ENCODE measurements around the gene HSD17B12.

DNA sequence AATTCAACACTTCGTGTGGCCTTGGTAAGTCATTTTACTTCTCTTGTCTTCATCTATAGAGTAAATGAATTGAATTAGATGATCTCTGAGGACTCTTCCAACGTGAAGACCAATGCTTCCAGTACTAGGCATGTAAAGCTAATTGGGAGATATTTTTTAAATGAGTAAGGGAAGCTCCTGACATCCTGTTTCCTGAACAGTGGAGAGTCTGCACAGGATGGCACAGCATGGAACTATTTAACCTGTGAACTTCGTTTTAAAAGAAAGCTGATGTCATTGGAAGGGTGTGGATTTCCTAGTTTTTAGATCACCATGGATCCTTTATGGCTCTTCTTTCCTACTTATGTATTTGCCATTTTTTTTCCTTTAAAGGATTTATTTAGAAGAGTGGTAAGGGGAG is 48.4 kb upstream of the HSD17B12 start:
- TF ChIP-seq POLR2A (IDR thresholded peaks at IDR 0.05), result no peak
- TF ChIP-seq, protein P1, sequence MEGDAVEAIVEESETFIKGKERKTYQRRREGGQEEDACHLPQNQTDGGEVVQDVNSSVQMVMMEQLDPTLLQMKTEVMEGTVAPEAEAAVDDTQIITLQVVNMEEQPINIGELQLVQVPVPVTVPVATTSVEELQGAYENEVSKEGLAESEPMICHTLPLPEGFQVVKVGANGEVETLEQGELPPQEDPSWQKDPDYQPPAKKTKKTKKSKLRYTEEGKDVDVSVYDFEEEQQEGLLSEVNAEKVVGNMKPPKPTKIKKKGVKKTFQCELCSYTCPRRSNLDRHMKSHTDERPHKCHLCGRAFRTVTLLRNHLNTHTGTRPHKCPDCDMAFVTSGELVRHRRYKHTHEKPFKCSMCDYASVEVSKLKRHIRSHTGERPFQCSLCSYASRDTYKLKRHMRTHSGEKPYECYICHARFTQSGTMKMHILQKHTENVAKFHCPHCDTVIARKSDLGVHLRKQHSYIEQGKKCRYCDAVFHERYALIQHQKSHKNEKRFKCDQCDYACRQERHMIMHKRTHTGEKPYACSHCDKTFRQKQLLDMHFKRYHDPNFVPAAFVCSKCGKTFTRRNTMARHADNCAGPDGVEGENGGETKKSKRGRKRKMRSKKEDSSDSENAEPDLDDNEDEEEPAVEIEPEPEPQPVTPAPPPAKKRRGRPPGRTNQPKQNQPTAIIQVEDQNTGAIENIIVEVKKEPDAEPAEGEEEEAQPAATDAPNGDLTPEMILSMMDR (IDR thresholded peaks at IDR 0.05), result no peak
